H9 (cell line): ENCODE results near the gene SMTNL2. TPM values are rescaled to one million over a fixed set of nuclear protein-coding genes. Genes with fewer than 3 reads are reported as not detected.
A peak's percentile ranks its signal among the peaks of the same experiment; 100 is the strongest.

Experiments used
- DNase-seq: peaks from one replicate; pipeline ENCODE4 v3.0.0-alpha.2; 2017
- H2AFZ ChIP-seq: one replicate; pipeline ENCODE4 v1.6.1; 2013; ENCODE audit warnings: mild to moderate bottlenecking, low read length, control low read depth, moderate library complexity
- H2AK5ac ChIP-seq: 2 replicates; pipeline ENCODE4 v1.6.1; 2013; ENCODE audit warnings: low read length, control low read depth, mixed read lengths; ENCODE audit not compliant: insufficient read length
- H2BK120ac ChIP-seq: one replicate; pipeline ENCODE4 v1.6.1; 2013; ENCODE audit warnings: low read depth, mild to moderate bottlenecking, low read length, control low read depth, inconsistent platforms; ENCODE audit not compliant: poor library complexity, severe bottlenecking
- H2BK12ac ChIP-seq: 2 replicates; pipeline ENCODE4 v1.6.1; 2013; ENCODE audit warnings: low read length, control low read depth, mixed read lengths, low read depth; ENCODE audit not compliant: insufficient read length
- H2BK15ac ChIP-seq: 2 replicates; pipeline ENCODE4 v1.6.1; 2013; ENCODE audit warnings: low read depth, low read length, control low read depth
- H2BK20ac ChIP-seq: one replicate; pipeline ENCODE4 v1.6.1; 2013; ENCODE audit warnings: low read depth, mild to moderate bottlenecking, low read length, control low read depth, inconsistent platforms; ENCODE audit not compliant: poor library complexity, severe bottlenecking
- H2BK5ac ChIP-seq: 2 replicates; pipeline ENCODE4 v1.6.1; 2013; ENCODE audit warnings: low read length, control low read depth, mixed read lengths; ENCODE audit not compliant: insufficient read length
- H3K14ac ChIP-seq: 2 replicates; pipeline ENCODE4 v1.6.1; 2013; ENCODE audit warnings: low read length, control low read depth; ENCODE audit not compliant: insufficient read depth
- H3K18ac ChIP-seq: 2 replicates; pipeline ENCODE4 v1.6.1; 2013; ENCODE audit warnings: low read depth, mild to moderate bottlenecking, mixed read lengths, low read length, control low read depth; ENCODE audit not compliant: insufficient read length
- H3K23ac ChIP-seq: 2 replicates; pipeline ENCODE4 v1.6.1; 2013; ENCODE audit warnings: low read length, control low read depth, mixed read lengths, low read depth; ENCODE audit not compliant: insufficient read length
- H3K23me2 ChIP-seq: 2 replicates; pipeline ENCODE4 v1.6.1; 2013; ENCODE audit warnings: low read depth, mild to moderate bottlenecking, mixed read lengths, low read length, control low read depth; ENCODE audit not compliant: insufficient read length, poor library complexity, severe bottlenecking
- H3K27ac ChIP-seq: 2 replicates; pipeline ENCODE4 v1.5.1; 2013; ENCODE audit warnings: low read length, control low read depth, mixed read lengths, low read depth; ENCODE audit not compliant: insufficient read length
- H3K27me3 ChIP-seq: 2 replicates; pipeline ENCODE4 v1.6.1; 2013; ENCODE audit warnings: low read length, control low read depth, inconsistent platforms; ENCODE audit not compliant: insufficient read depth
- H3K4ac ChIP-seq: 2 replicates; pipeline ENCODE4 v1.6.1; 2013; ENCODE audit warnings: low read depth, mild to moderate bottlenecking, control low read depth, inconsistent platforms, low read length, moderate library complexity
- H3K4me1 ChIP-seq: 2 replicates; pipeline ENCODE4 v1.6.1; 2013; ENCODE audit warnings: low read length, control low read depth, inconsistent platforms; ENCODE audit not compliant: insufficient read depth
- H3K4me2 ChIP-seq: 2 replicates; pipeline ENCODE4 v1.6.1; 2013; ENCODE audit warnings: low read length, control low read depth, mixed read lengths; ENCODE audit not compliant: insufficient read length, insufficient read depth
- H3K56ac ChIP-seq: 2 replicates; pipeline ENCODE4 v1.6.1; 2013; ENCODE audit warnings: low read depth, mild to moderate bottlenecking, mixed read lengths, low read length, control low read depth; ENCODE audit not compliant: insufficient read length
- H3K79me1 ChIP-seq: 2 replicates; pipeline ENCODE4 v1.6.1; 2013; ENCODE audit warnings: low read depth, mild to moderate bottlenecking, moderate library complexity, low read length, control low read depth, inconsistent platforms; ENCODE audit not compliant: insufficient read depth, poor library complexity, severe bottlenecking
- H3K79me2 ChIP-seq: 2 replicates; pipeline ENCODE4 v1.6.1; 2013; ENCODE audit warnings: low read length, control low read depth, inconsistent platforms; ENCODE audit not compliant: insufficient read depth
- H3K9ac ChIP-seq: 2 replicates; pipeline ENCODE4 v1.6.1; 2013; ENCODE audit warnings: low read length, control low read depth, mixed read lengths; ENCODE audit not compliant: insufficient read length; ENCODE audit errors: extremely low read depth
- H3K9me3 ChIP-seq: one replicate; pipeline ENCODE4 v1.6.1; 2013; ENCODE audit warnings: low read depth, low read length, inconsistent platforms; ENCODE audit not compliant: control insufficient read depth
- H3T11ph ChIP-seq: one replicate; pipeline ENCODE4 v1.6.1; 2013; ENCODE audit warnings: mild to moderate bottlenecking, low read length, control low read depth, inconsistent platforms
- H4K20me1 ChIP-seq: one replicate; pipeline ENCODE4 v1.6.1; 2013; ENCODE audit not compliant: control insufficient read depth, insufficient read length, insufficient read depth
- H4K5ac ChIP-seq: 2 replicates; pipeline ENCODE4 v1.6.1; 2013; ENCODE audit warnings: low read depth, mild to moderate bottlenecking, mixed read lengths, low read length, control low read depth; ENCODE audit not compliant: insufficient read length
- H4K8ac ChIP-seq: replicated peaks from 2 replicates; pipeline ENCODE4 v1.6.1; 2013; ENCODE audit warnings: low read length, control low read depth, mixed read lengths, low read depth; ENCODE audit not compliant: insufficient read length
- H4K91ac ChIP-seq: 2 replicates; pipeline ENCODE4 v1.6.1; 2013; ENCODE audit warnings: low read depth, mild to moderate bottlenecking, moderate library complexity, mixed read lengths, low read length, control low read depth; ENCODE audit not compliant: insufficient read length
- H3K27ac Mint-ChIP-seq, 3 experiments: 2 replicates in 2 of 3; 3 replicates in 1 of 3; pipeline ENCODE4 v1.8.0; 2020 to 2021; ENCODE audit warnings: mixed read lengths in 3 of 3, mild to moderate bottlenecking in 1 of 3, moderate library complexity in 1 of 3
- H3K27me3 Mint-ChIP-seq: 2 replicates; pipeline ENCODE4 v1.8.0; 2021; ENCODE audit warnings: low read depth, mild to moderate bottlenecking, moderate library complexity, mixed read lengths
- H3K36me3 Mint-ChIP-seq, 3 experiments: 2 replicates in 2 of 3; 3 replicates in 1 of 3; pipeline ENCODE4 v1.8.0; 2020 to 2021; ENCODE audit warnings: low read depth in 3 of 3, mixed read lengths in 3 of 3; ENCODE audit not compliant: insufficient read depth in 1 of 3
- H3K4me1 Mint-ChIP-seq, 2 experiments: 2 replicates each; pipeline ENCODE4 v1.8.0; 2020; ENCODE audit warnings: mixed read lengths in 2 of 2
- H3K4me3 Mint-ChIP-seq, 2 experiments: 2 replicates in 1 of 2; 3 replicates in 1 of 2; pipeline ENCODE4 v1.8.0; 2020 to 2021; ENCODE audit warnings: mild to moderate bottlenecking in 2 of 2, mixed read lengths in 2 of 2, moderate library complexity in 1 of 2
- H3K9me3 Mint-ChIP-seq, 2 experiments: 2 replicates in 1 of 2; 3 replicates in 1 of 2; pipeline ENCODE4 v1.8.0; 2020; ENCODE audit warnings: mild to moderate bottlenecking in 2 of 2, mixed read lengths in 2 of 2, moderate library complexity in 1 of 2
- CTCF ChIP-seq: fragments of 200-600 bp; sonication (generic); conservative IDR thresholded peaks from 3 replicates; pipeline ENCODE4 v1.8.0; 2021; ENCODE audit warnings: antibody characterized with exemption, mild to moderate bottlenecking
- WGBS: extraction: QIAGEN DNeasy Blood & Tissue Kit; methylation state at CpG from one replicate; pipeline ENCODE4 v1.1.7; 2013; ENCODE audit warnings: missing lambda C conversion rate, low lambda C conversion rate, mixed read lengths; ENCODE audit not compliant: insufficient read length; ENCODE audit errors: extremely low coverage; 5-methylcytosine and 5-hydroxymethylcytosine counted together
- total RNA-seq: library from RNA; stranded (reverse); gene quantifications from 2 replicates; pipeline ENCODE4 v1.2.1, GENCODE V29; 2021

SMTNL2 gene
- total RNA-seq, 1 experiment from 2014 or later = 0.77 TPM

DNA sequence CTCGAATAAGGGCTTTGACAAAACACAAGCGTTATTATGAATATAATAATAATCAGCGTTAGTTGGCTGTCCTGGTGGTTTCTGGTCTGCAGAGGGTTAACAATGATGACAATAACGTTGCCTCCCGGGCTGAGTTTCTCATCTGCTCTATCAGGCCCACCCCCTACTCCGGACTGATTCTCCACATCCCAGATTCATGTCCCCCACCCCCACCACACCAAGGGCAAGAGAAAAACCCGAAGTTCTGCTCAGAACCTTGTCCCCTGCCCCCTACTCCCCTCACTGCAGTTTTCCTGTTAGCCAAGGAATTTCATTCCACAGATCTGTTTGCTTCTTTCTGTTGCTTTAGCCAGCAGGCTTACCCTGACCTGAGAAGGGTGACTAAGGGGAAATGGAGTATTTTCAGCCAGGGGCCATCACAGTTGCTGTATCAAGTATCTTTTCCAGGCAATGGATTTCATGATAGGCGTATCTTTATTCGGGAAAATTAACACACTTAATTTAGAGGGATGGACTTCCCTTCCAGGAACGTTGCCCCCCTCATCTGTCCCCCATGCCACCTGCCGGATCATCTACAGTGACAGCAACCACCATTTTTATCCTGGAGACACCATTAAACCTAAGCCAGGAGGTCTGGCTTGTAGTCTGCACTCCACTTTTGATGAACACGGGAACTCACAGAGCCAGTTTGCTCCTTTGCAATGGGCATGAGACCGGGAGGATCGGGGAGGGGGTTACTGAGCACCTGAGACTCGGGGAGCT is 33.4 kb downstream of the SMTNL2 start:
- Histone ChIP-seq H3K56ac (no peak overlapping the region), H2AK5ac (no peak overlapping the region), H3T11ph (no peak overlapping the region), H4K8ac (no peak overlapping the region), H3K4me1 (no peaks in the 10 kb centered on the region), H2AFZ (no peak overlapping the region), H3K23ac (no peak overlapping the region), H3K14ac (0 out of 2 replicates have a peak overlapping the region, but pooled peaks have one; percentile 11), H3K18ac (no peak overlapping the region), H3K23me2 (no peaks in the 10 kb centered on the region), H4K20me1 (no peaks in the 10 kb centered on the region), H3K4me2 (no peak overlapping the region), H2BK5ac (no peak overlapping the region), H3K79me2 (no peaks in the 10 kb centered on the region), H3K9me3 (no peaks in the 10 kb centered on the region), H3K79me1 (no peaks in the 10 kb centered on the region), H2BK120ac (no peak overlapping the region), H2BK12ac (no peak overlapping the region), H2BK20ac (no peak overlapping the region), H4K91ac (no peak overlapping the region), H2BK15ac (no peak overlapping the region), H3K4ac (no peak overlapping the region), H4K5ac (no peak overlapping the region), H3K27me3 (no peaks in the 10 kb centered on the region), H3K9ac (no peak overlapping the region), H3K27ac (no peak overlapping the region)
- WGBS = no CpG with 5 or more reads among the region's 15 CpGs
- DNase-seq = no peak
- Mint-ChIP-seq H3K36me3 (no peaks in the 10 kb centered on the region), H3K4me1 (peaks cover 11 to 14% of the 10 kb centered on the region in 2 experiments), H3K4me3 (no peak overlapping the region), H3K27ac (peak overlapping the region in 2 of 3 experiments; percentile 22; a peak in 2 of 7 replicates), H3K9me3 (no peaks in the 10 kb centered on the region), H3K27me3 (peaks cover 2% of the 10 kb centered on the region; the same call in 1 of the 2 replicates)
- no peak for TF ChIP-seq CTCF
